Measurements from ENCODE around the gene LRRC1. TPM values are rescaled to one million over a fixed set of nuclear protein-coding genes. Genes with fewer than 3 reads are reported as not detected.

LRRC1 gene
- total and polyA plus RNA-seq, 2 of the 8 experiments (the other 6 are each of a cell fraction or from before 2014, with no cell fraction given) = 6.7 to 15.9 TPM

DNA sequence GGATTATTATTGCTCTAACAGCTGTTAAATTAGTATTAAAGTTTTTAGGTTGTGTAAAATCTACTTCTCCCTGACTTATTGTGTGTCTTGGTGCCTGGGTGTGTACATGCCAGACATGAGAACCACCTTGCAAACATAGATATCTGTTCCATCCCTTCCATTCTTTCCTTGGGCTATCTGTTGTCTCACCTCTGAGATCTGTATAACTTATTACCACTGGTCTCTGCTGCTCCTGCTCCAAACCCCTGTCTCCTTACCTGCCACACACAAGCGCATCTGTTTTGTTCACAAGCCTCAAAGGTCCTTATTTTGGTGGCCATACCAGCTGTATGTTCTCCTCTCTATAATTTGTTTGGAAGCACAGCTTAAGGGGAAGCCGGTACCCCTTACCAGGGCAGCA lies 2.5 kb downstream of the LRRC1 start:
- H4K20me1 ChIP-seq (replicated peaks in 1 of 2; ENCODE audit: control insufficient read depth in 1 of 2, insufficient read depth in 2 of 2, low read length in 2 of 2) = peaks cover 5% of the 10 kb centered on the region in 2 experiments
- no peak overlapping the region for H4K91ac ChIP-seq (replicated peaks; ENCODE audit: insufficient read length, low read length)
- H4K5ac ChIP-seq (ENCODE audit: insufficient read length, low read depth, low read length) = no peak overlapping the region
- H3K79me1 ChIP-seq (ENCODE audit: low read depth, low read length) = peaks cover 11% of the 10 kb centered on the region
- ChIA-PET POLR2A (ENCODE audit: partially characterized antibody) (no interaction called here), CTCF (ENCODE audit: partially characterized antibody) (interaction anchor here (1.0 to 6.1 kb wide), 4 partner anchors 17 to 161 kb away, joined by 3 to 52 read pairs (median 4); no protein-coding TSS in a partner anchor)
- no peak overlapping the region for H3K4ac ChIP-seq (replicated peaks; ENCODE audit: insufficient read length, low read depth, low read length)
- H4K8ac ChIP-seq (ENCODE audit: extremely low read depth, insufficient read depth, low read length) = no peak overlapping the region
- H3K27me3 ChIP-seq (replicated peaks in 1 of 4; ENCODE audit: control insufficient read depth in 3 of 4, extremely low read depth in 1 of 4, insufficient read depth in 3 of 4, low read length in 3 of 4) = peaks cover 0 to 6% (median 2%) of the 10 kb centered on the region in 4 experiments; a peak in 3 of 7 replicates
- WGBS, 2 experiments (ENCODE audit: extremely low coverage in 1 of 2, insufficient coverage in 1 of 2, insufficient read length in 1 of 2, insufficient replicate concordance in 2 of 2, low coverage in 1 of 2, low lambda C conversion rate in 2 of 2, missing lambda C conversion rate in 1 of 2) = 98% methylated on average over 2 of the region's 2 CpGs; no CpG with 5 or more reads in 1 of the 2 experiments
- TF ChIP-seq CBX8 (IDR thresholded peaks at IDR 0.05; ENCODE audit: borderline replicate concordance, low read depth, low read length) (no peak), CEBPB (IDR thresholded peaks at IDR 0.05; ENCODE audit: low read depth, low read length) (no peak)
- H2BK12ac ChIP-seq (ENCODE audit: low read depth, low read length) = no peak overlapping the region
- no peak overlapping the region for H2BK20ac ChIP-seq (ENCODE audit: low read length)
- no peaks in the 10 kb centered on the region for H3K9me3 ChIP-seq (ENCODE audit: insufficient read depth in 2 of 2, low read depth in 1 of 2, low read length in 1 of 2)
- no peak overlapping the region for H3K56ac ChIP-seq (replicated peaks; ENCODE audit: insufficient read length, low read depth, low read length)
- no peak for FAIRE-seq
- H2BK5ac ChIP-seq (ENCODE audit: low read depth, low read length) = no peak overlapping the region
- H3K23me2 ChIP-seq (ENCODE audit: low read depth, low read length) = peaks cover 25% of the 10 kb centered on the region
- no peaks in the 10 kb centered on the region for H3K36me3 ChIP-seq (ENCODE audit: control insufficient read depth in 2 of 4, insufficient read depth in 4 of 4, low read length in 3 of 4)
- H2BK120ac ChIP-seq (replicated peaks; ENCODE audit: low read depth, low read length) = no peak overlapping the region
- H3K4me2 ChIP-seq (ENCODE audit: insufficient read depth in 1 of 2, low read depth in 2 of 2, low read length in 2 of 2) = no peak overlapping the region; a peak in 1 of 4 replicates
- peaks cover 0 to 6% (median 3%) of the 10 kb centered on the region in 4 experiments; a peak in 5 of 7 replicates for H3K4me1 ChIP-seq (replicated peaks in 1 of 4; ENCODE audit: control insufficient read depth in 3 of 4, insufficient read depth in 4 of 4, low read length in 3 of 4)
- H3K18ac ChIP-seq (ENCODE audit: extremely low read depth, low read length) = no peak overlapping the region
- no peak overlapping the region for H3K4me3 ChIP-seq (ENCODE audit: extremely low read depth in 1 of 4, insufficient read depth in 2 of 4, low read depth in 3 of 4, low read length in 4 of 4)
- no peak overlapping the region for H3K27ac ChIP-seq (ENCODE audit: low read depth, low read length)
- no peak overlapping the region for H3K23ac ChIP-seq (ENCODE audit: insufficient read length)
- no peak overlapping the region for H3K9ac ChIP-seq (replicated peaks in 1 of 4; ENCODE audit: extremely low read depth in 1 of 4, low read depth in 3 of 4, low read length in 3 of 4)
- H3K79me2 ChIP-seq (ENCODE audit: control insufficient read depth in 1 of 2, insufficient read depth in 2 of 2, low read length in 2 of 2) = peaks cover 0 to 50% of the 10 kb centered on the region in 2 experiments
- DNase-seq (ENCODE audit: low read depth in 1 of 2, low spot score in 2 of 2) = no peak
- no peak overlapping the region for H2AFZ ChIP-seq (ENCODE audit: low read length)
- no peak overlapping the region for H2BK15ac ChIP-seq (ENCODE audit: low read length)
- H3K14ac ChIP-seq (ENCODE audit: insufficient read length) = no peak overlapping the region
- H2AK5ac ChIP-seq (ENCODE audit: low read depth, low read length) = no peak overlapping the region
